Measurements from ENCODE around the gene INPP5A.

DNA sequence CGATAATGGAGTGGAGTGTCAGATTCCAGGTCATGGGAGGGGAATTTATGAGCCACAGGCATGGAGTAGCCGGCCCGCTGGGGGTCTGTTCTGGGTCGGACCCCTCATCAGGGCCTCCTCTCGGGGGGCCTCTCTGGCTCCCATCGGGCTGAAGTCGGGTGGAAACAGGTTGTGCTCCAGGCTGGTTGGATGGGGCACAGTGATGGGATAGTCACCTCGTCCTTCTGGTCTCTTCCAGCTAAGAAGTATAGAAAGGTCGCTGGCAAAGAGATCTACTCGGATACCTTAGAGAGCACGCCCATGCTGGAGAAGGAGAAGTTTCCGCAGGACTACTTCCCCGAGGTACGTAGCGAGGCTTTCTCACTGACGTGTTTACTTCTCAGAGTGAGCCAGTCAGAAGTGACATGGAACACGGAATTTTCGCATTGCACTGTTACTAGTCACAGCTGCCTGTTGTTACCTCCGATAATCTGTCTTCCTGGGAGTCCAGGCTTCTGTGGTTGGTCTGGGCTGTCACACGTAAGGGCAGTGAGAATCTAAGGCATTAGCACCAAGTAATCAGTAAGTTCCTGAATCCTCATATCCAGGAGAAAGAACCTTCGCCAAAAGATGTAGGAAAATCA lies 160.1 kb downstream of the INPP5A start:
- TF ChIP-seq, protein P1, sequence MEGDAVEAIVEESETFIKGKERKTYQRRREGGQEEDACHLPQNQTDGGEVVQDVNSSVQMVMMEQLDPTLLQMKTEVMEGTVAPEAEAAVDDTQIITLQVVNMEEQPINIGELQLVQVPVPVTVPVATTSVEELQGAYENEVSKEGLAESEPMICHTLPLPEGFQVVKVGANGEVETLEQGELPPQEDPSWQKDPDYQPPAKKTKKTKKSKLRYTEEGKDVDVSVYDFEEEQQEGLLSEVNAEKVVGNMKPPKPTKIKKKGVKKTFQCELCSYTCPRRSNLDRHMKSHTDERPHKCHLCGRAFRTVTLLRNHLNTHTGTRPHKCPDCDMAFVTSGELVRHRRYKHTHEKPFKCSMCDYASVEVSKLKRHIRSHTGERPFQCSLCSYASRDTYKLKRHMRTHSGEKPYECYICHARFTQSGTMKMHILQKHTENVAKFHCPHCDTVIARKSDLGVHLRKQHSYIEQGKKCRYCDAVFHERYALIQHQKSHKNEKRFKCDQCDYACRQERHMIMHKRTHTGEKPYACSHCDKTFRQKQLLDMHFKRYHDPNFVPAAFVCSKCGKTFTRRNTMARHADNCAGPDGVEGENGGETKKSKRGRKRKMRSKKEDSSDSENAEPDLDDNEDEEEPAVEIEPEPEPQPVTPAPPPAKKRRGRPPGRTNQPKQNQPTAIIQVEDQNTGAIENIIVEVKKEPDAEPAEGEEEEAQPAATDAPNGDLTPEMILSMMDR (IDR thresholded peaks at IDR 0.05 in 2 of 3, conservative IDR thresholded peaks at IDR 0.05 in 1 of 3; ENCODE audit: borderline replicate concordance in 1 of 3, insufficient read depth in 1 of 3, low read depth in 2 of 3, low read length in 2 of 3), result no peak
- TF ChIP-seq EZH2phosphoT487 (IDR thresholded peaks at IDR 0.05; ENCODE audit: borderline replicate concordance), result no peak
- TF ChIP-seq EZH2 (IDR thresholded peaks at IDR 0.05), result no peak
- TF ChIP-seq POLR2AphosphoS5 (IDR thresholded peaks at IDR 0.05; ENCODE audit: low read depth, low read length), result no peak
- TF ChIP-seq RAD21 (IDR thresholded peaks at IDR 0.05; ENCODE audit: low read depth), result no peak
- TF ChIP-seq, protein P2, sequence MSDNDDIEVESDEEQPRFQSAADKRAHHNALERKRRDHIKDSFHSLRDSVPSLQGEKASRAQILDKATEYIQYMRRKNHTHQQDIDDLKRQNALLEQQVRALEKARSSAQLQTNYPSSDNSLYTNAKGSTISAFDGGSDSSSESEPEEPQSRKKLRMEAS (IDR thresholded peaks at IDR 0.05), result no peak
- no peak for TF ChIP-seq POLR2A (IDR thresholded peaks at IDR 0.05; ENCODE audit: borderline replicate concordance, extremely low read depth, insufficient read depth, insufficient read length)
- no peak for TF ChIP-seq ZBTB33 (IDR thresholded peaks at IDR 0.05; ENCODE audit: extremely low read depth, insufficient replicate concordance, low read length)
- no peak for TF ChIP-seq EGR1 (IDR thresholded peaks at IDR 0.05; ENCODE audit: low read depth)
- TF ChIP-seq ELF1 (IDR thresholded peaks at IDR 0.05; ENCODE audit: borderline replicate concordance, low read depth), result no peak
- no peak for TF ChIP-seq SIN3A (IDR thresholded peaks at IDR 0.05; ENCODE audit: low read depth)
- TF ChIP-seq YY1 (IDR thresholded peaks at IDR 0.05; ENCODE audit: extremely low read depth, insufficient replicate concordance, low read depth, low read length), result no peak
- no peak for TF ChIP-seq ATF3 (IDR thresholded peaks at IDR 0.05)
